GM18526 (cell line): ENCODE data around the gene CHTF8.

Experiments
- POLR2A ChIP-seq: IDR thresholded peaks from 3 replicates; pipeline ENCODE4 v1.6.1; 2011; ENCODE audit not compliant: insufficient read length; ENCODE audit errors: extremely low read depth

Gene CHTF8

GRCh38 chr16:69145658-69146057, 13.3 kb upstream of the CHTF8 start:
- TF ChIP-seq POLR2A, result no peak

DNA sequence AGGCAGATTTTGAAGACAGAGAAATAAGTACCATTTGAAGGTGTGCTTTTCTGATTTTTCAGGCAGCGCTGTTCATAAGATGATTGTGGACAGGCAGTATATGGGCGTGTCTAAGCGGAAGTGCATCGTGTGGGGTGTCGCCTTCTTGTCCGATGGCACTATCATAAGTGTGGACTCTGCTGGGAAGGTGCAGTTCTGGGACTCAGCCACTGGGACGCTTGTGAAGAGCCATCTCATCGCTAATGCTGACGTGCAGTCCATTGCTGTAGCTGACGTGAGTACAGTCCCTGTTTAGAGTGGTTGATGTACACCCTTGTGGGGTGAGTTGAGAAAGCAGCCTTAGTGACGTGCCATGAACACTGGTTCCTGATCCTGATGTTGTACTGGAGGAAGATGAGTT, 10.7 kb upstream of the CHTF8 start:
- no peak for TF ChIP-seq POLR2A

DNA sequence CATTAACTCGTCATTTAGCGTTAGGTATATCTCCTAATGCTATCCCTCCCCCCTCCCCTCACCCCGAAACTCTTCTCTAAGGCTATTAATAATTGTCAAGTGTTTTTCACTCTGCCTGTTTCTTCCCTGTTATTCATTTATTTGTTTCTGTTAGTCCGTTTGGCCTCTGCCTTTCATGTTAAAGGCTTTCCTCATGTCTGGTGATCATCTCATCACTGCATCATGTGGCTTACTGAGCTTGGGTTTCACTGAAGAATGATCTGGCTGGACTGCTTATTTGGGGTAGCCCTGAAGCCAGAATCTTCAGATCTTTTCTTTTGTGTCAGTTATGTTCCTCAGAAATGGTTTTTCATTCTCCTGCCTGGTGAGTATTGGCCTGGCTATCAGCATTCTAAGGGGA, 9.5 kb upstream of the CHTF8 start:
- no peak for TF ChIP-seq POLR2A

DNA sequence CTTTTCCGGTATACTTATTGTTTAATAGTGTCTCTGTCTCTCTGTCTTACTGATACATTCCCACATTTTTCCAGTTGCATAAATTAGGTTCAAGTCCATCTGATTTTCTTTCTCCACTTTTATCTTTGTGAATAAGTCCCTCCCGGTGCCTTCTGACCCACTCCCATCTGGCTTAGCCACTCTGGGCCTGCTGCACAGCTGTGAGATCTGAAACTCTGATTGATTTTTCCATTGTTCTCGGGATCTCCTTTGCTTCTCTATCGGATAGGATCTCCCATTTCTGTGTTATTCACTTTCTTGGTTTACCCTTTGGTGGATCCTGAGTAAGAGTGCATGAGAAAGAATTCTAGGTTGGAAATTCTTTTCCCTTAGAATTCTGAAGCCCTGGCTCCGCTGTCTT, 8.6 kb upstream of the CHTF8 start:
- TF ChIP-seq POLR2A, result no peak

GRCh38 chr16:69138608-69139007, 6.2 kb upstream of the CHTF8 start:
- no peak for TF ChIP-seq POLR2A

- no peak for TF ChIP-seq POLR2A
Measured at GRCh38 chr16:69133373-69133954, 1.1 kb upstream of the CHTF8 start.

DNA sequence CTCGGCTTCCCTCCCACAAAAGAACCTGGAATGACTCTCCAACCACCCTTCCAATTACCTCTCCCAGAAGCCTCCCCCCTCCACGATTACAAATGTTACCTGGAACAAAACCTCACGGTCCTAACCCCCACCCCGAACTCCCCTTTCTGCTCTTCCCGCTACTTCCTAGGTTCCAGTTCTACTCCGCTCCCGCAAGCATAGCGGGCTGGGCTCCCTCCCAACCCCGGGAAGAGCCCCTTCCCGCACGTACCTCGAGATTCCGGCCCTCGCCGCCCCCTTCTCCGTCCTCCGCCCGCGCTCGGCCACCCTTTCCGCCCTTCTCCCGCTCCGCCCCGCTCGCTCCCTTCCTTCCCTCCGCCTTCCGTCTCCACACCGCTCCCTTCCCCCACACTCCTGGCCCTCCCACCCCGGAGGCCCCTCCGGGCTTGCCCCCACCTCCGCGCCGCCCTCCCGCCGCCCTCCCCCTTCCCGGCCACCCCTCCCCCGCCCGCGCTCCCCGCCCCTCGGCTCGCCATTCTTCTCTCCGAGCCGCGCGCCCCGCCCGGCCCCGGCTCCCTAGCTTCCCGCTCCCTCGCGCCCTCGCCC, 457 bp downstream of the CHTF8 start:
- no peak for TF ChIP-seq POLR2A

DNA sequence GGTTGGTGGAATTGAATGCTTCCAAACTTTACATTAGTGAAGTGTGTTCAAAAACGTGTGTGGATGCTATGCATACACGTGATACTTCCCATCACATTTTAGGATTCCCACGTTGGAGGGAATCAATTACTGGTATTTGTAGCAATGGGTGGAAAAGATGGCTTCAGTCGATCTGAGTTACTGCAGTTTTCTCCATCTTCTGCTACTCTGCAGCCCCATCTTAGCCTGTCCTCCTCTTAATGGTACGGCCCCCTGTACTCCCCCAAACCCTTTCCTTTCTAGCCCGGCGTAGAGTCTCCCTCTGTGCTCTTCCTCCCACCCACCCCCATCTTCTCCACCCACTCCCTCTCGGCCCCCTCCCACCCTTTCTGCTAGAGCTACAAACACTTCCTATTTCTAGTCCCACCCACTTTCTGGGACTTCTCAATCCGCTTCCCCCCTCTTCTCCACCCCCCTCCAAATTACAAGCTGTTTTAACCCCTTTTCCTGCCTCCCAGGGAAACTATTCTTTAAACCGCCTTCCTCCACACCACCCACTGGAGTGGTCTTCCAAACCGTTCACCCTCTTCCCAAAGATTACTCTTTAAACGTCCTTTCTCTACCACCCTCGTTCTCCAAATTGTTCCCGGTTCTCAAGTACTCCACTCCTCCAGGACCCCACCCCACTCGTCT, 1.1 kb downstream of the CHTF8 start:
- TF ChIP-seq POLR2A, result no peak

DNA sequence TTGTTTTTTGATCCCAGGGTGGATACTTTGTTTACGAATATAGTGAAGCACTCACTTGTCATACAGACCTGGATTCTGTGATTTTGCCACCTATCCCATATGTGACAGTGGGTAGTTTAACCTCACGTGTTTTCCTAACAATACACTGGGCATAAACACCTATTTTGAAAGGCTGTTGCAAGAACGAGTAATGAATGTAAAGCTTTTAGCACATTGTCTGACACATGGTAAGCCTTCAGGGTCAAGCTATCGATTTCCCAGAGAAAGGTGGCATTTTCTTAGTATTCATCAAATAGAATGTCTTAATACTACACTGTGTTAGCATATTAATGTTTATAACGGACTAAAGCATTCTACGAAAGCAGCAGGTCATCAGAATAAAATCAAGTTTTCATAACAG, 1.9 kb downstream of the CHTF8 start:
- no peak for TF ChIP-seq POLR2A

GRCh38 chr16:69127966-69128510, 4.3 kb downstream of the CHTF8 start:
- TF ChIP-seq POLR2A, result no peak

DNA sequence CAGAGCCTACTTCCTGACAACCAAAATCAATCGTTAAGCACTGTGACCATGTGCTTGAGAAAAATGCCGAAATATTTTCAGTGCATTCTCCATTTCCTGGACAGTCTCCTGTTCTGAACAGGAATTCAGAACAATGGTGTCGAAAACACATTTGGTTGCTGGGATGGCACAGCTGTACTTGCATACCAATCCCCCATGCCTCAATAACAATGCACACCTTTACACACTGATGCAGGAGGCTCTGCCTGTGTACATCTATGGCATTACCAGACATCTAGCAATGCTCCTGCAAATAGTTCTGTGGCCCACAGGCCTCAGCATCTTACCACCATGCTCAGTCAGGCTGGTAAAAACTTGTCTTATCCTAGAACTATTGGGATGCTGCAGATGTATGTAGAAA, 6.2 kb downstream of the CHTF8 start:
- TF ChIP-seq POLR2A, result no peak

- TF ChIP-seq POLR2A, result no peak
Measured at GRCh38 chr16:69123910-69124309, 8.5 kb downstream of the CHTF8 start.

GRCh38 chr16:69120096-69120664, 12.2 kb downstream of the CHTF8 start:
- TF ChIP-seq POLR2A, result no peak

DNA sequence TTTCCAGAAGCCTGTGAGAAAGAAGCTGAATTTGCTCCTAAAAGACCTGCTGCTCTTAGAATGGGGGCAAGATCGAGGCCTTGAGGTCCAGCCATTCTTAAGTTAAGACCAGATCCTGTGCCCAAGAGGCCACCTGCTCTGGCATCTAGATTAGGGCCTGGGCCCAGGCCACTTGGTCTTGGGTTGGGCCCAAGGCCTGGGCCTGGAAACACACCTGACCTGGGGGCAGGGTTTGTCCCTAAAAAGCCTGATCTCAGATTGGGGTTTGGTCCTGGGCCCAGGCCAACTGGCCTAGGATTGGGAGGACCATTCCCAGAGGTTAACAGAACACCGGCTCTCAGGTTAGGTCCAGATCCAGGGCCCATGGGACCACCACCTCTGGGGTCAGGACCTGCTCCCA, 12.9 kb downstream of the CHTF8 start:
- no peak for TF ChIP-seq POLR2A

GRCh38 chr16:69118994-69119393, 13.4 kb downstream of the CHTF8 start:
- TF ChIP-seq POLR2A, result no peak

DNA sequence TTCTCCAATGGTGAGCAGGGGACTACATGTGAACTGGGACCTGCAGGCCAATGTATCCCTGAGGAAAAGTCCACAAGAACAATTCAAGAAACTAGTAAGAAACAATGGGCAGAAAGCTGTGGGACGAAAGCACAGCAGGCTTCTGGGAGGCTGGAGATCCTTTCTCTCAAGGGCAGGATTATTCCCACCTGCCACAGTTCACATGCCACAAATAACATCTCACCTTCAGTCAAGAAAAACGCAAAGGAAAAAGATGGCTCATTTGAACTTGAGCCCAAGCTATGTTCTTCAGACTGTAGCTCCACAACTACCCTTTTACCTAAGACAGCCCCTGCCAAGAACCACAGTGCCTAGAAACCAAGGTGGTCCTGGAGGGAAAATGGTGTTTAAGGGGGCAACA, 13.9 kb downstream of the CHTF8 start:
- TF ChIP-seq POLR2A, result no peak
